DMS114 treated with DMSO at 0.1 percent for 48 hours (cell line): ENCODE measurements around the gene MDGA2.

ENCODE experiments used
- DNase-seq: peaks from one replicate; lab custom pipeline; 2025; ENCODE audit not compliant: unreplicated experiment; lab: John Stamatoyannopoulos, UW

MDGA2 gene

DNA sequence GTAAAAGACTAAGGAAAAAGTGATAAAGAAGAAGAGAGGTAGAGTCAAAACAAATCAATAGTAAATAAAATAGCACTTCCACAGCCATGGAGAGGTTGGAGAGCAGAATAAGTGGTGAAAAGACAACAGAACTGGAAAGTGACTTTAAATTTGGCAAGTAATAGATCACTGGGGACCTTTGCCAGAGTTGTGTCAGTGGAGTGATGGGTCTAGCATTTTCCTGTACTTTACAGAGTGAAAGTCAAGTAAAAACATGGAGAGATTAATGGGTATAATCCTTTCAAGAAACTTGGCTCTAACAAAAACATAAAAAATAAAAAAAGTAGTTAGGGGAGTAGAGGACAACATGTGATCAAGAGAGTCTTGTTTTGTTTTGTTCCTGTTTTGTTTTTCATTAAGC, 521.7 kb downstream of the MDGA2 start:
- no peak for DNase-seq

DNA sequence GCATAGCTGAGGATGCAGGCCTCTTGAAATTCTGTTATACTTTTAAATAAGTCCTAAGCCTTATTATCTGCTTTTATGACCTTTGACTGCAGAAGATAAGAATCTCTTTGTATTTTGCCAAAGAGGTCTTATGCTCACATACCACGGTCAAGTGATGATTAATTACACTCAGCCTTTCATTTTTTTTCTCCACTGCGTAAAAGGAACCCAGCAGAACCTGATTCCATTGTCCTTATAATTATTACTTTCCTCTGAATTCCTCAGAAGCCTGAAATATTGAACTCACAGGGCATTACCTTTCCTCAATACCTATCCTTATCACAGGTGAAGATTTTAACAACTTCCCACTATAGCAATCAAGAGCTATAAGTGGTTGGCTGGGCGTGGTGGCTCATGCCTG, 525.1 kb downstream of the MDGA2 start:
- no peak for DNase-seq

DNA sequence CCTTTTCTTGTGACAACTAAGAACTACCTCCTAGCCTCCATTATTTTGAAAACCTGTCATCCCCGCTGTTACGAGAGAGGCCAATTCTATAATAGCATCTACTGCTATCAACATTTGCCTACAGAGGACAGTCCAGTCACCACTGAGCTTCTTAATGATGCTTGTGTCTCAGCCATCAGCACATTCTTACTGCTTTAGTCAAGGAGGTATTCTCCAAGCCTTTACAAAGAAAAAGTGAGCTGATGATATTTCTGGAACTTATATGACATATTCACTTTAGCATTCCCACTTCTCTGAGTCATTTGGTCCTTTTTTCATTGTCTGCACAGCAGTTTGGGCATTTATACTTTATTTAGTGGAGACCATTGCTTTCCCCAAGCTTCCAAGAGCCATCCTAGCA, 526.1 kb downstream of the MDGA2 start:
- DNase-seq: no peak

DNA sequence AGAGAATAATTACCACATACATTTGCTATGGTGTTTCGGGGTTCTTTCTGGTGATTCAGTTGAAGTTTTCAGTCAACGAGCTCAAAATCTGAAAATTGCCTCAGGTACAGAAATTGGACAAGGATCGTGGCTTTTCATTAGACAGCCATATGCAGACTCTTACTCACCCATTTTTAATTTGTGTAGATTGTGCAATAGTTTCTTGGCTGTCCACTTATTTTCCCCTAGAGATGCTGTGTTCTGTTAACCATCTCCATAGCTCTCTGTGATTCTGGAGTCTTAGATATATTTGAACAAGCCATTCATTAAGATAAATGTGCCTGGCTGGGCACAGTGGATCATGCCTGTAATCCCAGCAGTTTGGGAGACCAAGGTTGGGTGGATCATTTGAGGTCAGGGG, 526.7 kb downstream of the MDGA2 start:
- no peak for DNase-seq

DNA sequence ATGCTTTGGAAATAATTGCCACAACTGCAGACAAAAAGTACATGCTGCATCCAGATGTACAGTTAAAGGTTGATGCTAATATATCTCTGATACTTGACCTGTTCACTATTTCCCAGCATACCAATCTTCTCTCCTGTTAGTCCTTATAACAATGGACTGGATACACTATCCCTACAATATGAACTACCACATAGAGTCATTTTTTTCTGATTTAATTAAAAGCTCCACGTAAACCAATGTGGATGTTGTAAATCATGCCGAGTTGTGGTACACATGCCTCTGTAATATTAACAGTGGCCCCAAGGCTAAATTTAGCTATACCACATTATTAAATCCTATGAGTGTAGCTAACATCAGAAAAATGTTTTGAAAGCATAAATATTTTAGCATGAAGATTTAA, 554.8 kb downstream of the MDGA2 start:
- no peak for DNase-seq

DNA sequence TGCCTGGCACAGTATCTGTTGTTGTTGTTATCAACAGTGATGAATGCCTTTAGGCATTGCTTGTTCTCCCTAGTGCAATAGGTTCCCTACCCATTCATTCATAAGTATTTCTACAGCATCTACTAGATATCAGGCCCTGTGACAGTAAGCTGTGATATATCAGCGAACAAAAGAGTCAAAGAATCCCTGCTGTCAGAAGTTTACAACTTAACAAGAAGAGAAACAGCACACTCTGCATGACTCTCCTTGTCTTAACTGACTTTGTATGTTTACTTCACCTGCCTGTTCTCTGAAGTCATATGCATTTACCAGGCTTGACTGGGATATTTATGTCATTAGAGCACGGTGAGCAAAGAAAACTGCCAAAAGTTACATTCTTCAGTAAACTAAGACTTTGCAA, 571.6 kb downstream of the MDGA2 start:
- DNase-seq: no peak

DNA sequence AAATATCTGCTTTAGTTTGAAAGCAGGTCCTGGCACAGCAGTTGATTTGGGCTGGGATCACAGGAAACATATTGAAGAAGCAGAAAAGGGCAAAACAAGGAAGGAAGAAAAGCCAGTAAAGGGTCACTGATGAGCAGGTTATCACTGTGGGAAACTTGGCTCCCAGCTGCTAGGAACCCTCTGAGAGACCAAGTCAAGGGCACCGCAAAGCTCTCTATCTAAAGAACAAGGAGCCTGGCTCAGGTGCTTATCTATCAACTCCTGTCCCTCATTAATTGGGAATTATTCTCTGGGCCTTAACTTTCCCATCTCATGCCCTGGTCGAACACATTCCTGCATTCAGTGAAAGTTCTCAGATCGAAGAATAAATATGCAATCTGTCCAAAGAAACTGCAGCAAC, 572.9 kb downstream of the MDGA2 start:
- no peak for DNase-seq

DNA sequence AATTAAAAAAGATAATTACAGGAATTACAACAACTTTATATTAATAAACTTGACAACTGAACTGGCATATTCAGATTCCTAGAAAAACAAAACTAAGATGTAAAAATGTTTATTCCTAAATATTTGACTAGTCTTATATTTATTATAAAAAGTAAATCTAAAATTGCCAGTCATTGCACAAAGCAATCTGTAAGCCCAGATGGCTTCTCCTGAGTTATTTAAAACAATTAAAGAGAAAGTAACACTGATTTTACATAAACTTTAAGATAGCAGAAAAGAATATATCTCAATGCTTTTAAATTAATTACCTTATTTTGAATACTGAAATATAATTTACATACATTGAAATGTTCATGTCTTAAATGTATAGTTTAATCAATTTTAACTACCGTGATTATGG, 589.7 kb downstream of the MDGA2 start:
- no peak for DNase-seq

DNA sequence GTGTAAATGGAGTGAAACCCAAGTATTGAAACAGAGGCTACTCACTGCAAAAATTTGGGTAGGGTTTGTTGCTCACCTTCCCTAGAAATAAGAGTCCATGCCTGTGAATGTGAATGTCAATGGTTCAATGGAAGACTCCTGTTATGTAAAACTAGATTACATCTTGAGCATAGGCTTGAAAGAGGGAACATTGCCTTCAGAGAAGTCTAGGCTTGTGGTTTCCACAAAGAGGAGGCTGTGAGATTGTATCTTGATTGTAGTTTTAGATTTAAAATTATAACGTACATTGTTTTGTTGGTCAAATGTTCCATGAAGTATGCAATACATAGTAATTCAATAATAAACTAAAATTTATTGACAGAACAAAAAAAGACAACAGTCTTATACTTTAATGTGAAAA, 610.1 kb downstream of the MDGA2 start:
- DNase-seq: no peak

DNA sequence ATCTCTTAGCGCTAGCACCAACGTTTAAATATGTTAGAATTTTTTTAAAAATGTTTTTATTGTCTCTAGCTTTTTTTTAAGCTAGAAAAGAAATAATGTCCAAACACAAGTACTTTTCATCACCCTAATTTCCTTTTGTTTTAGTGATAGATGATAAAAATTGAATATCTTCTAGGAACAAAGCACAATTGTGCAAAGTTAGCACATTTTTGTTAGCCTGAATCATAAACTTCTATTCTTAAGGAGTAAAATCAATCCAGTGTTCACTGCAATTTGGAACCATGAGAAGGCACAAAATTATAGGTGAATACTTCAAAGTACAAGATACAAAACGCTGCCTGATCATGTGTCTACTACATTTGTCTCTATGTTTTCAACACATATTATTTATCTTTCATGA, 615.4 kb downstream of the MDGA2 start:
- no peak for DNase-seq

DNA sequence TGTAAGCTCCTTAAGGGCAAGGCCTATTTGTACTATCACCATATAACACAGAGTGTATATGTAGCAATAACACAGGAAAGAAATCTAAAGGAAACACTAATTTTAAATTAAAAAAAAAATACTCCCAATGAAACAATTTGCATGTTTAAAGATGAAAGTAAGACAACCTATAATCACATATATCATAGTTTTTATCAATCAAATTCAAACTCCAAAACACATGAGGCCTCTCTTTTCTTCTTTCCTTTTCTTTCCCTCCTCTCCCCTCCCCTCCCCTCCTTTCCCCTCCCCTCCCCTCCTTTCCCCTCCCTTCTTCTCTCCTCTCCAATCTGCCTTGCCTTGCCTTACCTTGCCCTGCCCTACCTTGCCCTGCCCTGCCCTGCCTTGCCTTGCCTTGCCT, 618.0 kb downstream of the MDGA2 start:
- no peak for DNase-seq

DNA sequence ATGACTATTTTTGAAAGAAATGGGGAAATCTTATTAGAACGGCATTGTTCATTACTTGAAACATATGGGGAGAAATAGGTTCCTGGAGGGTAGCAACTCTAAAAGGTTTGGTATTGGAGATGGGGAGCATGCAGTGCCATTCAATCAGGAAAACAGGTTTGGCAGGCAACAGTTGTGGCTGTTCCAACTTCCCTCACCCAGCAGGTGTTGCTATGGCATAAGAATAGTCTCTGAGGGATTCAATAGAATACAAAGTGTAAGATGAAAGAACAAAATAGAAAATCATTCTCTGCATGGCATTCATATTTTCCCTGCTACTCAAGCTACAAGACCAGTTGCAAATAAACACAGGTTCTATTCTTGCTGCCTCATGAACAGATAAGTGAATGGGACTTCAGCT, 630.6 kb downstream of the MDGA2 start:
- DNase-seq: no peak

DNA sequence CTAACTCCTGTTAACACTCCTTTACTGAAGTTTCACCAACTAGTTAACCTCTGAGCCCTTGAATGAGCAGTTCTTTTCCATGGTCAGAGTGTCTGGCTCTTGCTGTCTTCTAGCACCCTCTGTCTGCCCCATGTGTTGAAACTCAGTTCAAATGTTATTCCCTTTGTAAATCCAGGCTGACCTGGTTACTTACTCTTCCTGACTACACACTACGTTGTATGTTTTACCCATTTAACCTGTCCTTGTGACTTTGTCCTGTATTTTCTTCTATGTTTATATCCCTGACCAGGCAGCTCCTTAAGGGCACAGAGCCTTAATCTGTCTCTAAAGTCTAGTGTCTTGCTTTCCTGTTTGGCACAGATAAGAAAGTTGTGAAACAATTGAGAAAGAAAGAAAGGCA, 634.9 kb downstream of the MDGA2 start:
- peak; percentile 3 for DNase-seq

DNA sequence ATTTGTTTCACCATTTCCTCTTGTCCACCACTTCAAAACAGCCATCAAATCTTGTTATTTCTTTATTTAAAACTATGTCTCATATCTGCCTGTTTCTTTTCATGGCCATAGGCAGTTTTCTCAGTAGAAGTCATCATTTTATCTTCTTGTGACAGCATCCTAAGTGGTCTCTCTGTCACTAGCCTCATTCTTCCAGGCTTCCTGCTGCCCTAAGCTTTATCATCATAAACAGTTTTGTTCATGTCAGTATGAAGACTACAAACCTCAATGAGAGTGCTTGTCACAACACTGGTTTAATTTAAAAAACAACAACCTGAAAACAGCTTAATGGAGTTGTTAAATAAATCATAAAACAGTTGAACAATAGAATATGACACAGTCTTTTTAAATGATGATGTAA, 636.1 kb downstream of the MDGA2 start:
- no peak for DNase-seq

DNA sequence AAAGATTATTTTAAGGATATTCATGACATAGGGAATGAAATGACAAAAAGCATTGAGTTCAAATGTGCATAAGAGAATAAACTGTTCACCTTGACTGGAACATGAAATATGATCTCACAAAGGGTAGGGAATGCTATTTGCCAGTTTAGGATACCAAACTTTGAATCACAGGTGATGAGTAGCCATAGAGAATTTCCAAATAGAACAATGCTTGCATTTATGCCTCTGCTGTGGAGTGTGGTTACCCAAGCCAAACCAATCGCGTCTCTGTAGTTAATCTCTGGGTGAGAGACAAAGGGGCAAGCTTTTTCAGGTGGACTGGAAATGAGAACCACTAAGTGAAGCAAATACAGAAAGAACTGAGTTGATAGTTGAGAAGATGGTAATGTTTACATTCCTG, 652.7 kb downstream of the MDGA2 start:
- DNase-seq: no peak

DNA sequence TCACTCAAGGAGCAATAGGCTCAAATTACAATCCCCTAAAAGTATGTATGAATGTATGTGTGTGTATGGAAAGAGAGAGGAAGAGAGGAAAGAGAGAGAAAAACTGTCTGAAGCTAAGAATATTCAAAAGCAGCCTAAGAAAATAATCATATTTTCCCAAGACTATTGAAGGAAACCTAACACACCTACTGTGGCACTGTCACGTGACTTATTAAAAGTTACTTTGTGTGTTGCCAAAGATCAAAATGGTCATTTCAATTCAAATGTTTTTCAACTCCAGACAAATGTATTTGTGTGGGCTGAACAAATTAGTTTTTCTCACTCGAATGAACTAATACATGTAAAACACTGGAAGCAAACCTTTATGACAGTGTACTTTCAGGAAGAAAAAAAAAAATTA, 654.9 kb downstream of the MDGA2 start:
- no peak for DNase-seq

DNA sequence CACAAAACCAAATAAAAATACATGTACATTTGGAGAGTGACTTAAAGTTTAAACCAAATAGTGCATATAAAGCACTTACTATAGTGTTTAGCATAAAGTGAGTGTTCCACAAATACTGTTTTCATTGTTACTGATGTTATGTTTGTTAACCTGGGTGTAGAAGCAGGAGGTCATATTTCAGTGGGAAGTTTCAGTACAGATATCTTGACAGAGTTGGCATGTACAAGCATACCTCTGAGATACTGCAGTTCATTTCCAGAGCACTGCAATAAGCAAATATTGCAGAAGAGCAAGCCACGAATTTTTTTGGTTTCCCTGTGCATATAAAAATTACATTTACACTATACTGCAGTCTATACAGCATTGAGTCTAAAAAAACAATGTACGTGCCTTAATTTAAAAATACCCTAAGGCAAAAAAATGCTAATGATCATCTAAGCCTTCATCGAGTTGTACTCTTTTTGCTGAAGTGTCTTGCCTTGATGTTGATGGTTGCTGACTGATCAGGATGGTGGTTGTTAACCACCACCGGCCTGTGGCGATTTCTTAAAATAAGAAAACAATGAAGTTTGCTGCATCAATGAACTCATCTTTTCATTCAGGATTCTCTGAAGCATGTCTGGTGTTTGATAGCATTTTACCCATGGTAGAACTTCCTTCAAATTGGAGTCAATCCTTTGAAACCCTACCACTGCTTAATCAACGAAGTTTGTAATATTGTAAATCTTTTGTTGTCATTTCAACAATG, 662.7 kb downstream of the MDGA2 start:
- DNase-seq: no peak

DNA sequence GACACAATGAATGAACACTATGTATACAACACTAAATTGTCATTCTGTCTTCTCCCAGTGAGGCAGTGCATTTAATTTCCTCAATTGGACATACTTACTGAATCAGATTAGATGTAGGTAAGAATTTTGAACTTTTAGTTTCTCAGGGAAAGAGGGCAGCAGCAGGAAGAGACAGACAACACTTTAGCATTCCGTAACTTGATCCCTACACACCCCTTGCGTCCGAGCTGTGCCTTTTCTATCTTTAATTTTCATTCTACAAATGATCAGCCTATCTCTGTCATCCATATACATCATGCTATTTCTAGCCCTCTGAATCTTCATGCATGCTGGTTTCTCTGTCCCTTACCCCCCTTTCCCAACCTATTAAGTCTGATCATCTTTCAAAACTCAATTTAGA, 665.8 kb downstream of the MDGA2 start:
- no peak for DNase-seq

DNA sequence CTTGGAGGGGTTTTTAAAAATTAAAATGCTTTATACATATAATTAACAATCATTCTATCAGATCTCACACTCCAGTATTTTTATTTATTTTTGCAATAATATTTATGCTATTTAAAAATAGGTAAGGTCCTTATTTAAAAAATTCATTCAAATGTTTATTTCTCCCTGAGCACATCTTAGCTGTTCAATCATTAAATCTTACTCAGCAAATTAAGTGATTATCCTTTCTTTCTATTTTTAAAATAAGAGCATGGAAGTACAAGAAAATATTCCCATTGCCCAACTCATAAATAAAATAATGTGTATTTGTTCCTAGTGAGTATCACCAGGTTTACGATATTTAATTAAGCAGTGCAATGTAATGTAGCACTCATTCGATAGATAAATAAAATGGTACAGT, 666.7 kb downstream of the MDGA2 start:
- DNase-seq: no peak

DNA sequence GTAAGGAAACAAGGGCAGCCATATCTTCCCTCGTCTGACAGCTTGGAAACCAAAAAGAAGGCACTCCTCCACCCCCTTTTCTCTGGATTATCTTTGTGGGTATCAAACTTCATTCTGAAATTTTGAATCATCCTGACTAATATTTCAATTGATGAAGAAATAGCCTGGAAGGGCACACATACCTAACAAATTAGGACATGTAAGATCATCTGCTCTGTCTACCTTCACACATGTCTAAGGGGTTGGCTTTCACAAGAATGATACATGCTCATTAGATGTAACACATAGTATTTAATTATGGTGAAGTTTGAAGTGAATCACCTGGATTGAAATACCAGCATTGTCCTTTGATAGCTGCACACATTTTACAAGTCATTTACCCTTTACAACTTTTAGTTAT, 675.7 kb downstream of the MDGA2 start:
- DNase-seq: no peak

DNA sequence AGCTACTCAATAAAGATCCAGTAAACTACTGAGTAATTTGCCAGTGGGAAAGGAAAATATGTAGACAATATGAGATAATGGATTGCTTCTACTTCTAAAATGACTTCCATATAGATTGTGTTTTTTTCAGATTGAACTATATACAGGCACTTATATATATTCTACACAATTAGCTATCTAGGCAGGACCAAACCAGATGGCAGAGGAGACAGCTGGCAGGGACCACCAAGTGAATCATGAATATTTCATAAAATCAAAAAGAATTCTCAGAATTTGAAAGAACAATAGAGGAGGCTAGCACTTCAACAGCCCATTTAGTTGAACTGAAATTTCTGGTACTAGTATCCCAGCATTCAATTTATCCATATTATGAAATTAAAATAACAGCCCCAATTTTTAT, 685.8 kb downstream of the MDGA2 start:
- no peak for DNase-seq

DNA sequence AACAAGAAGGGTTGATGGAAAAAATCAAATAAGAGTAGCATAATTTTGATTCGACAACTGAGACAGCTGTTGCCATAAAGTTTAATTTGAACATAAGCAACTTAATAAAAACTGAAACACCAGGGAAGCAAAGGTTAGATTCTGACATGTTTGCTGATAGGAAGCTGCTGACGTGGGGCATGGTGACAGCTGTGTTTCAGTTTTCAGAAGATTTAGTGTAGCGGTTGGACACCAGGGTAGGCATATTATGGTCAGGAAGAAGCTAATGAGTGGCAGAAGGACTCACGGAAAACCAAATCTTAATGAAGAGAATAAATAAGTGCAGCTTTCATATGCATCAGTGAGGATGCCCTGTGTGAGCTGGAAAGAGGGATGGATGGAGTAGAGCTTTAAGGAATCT, 687.1 kb downstream of the MDGA2 start:
- no peak for DNase-seq

DNA sequence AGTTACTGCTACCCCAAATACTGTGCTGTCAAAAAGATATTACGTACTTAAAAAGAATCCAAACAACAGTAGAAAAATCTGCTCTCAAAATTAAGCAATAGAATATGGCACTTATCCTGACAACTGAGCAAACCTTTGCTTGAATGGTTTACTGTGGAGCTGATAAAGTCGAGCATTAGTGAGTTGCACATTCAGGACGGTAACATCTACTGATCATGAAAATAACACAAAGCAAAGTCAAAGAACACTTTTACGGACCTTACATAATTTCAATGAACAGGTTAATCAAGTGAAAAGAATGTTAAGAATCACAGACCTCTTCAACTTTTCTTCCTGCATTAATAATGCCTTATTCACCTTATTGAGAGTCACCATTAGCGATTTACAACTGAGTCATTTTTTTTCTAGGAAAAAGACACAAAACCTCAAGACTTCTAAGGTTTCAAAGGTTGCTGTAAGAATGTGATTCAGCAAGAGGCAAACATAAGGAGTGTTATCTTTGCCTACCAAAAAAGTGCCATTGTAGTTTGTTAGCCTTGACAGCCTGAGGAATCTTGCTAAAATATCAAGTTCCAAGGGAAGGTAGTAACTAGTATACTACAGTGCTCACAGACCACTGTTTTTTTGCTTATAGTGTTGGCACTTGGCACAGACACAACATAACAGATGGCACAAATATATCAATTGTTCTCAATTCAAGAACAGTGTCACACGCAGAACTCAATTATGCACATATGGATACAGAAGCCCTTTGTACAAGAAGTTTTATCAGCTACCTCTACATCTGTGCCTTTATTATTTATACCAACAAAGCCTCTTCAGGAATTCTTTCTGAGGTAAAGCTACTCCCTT, 689.6 kb downstream of the MDGA2 start:
- DNase-seq: no peak
